DMS53 treated with DMSO at 0.1 percent for 48 hours (cell line): Measurements from ENCODE around the gene FAM124A.

Experiments
- DNase-seq: peaks from one replicate; lab custom pipeline; 2025; ENCODE audit not compliant: unreplicated experiment; lab: John Stamatoyannopoulos, UW

The FAM124A gene

DNA sequence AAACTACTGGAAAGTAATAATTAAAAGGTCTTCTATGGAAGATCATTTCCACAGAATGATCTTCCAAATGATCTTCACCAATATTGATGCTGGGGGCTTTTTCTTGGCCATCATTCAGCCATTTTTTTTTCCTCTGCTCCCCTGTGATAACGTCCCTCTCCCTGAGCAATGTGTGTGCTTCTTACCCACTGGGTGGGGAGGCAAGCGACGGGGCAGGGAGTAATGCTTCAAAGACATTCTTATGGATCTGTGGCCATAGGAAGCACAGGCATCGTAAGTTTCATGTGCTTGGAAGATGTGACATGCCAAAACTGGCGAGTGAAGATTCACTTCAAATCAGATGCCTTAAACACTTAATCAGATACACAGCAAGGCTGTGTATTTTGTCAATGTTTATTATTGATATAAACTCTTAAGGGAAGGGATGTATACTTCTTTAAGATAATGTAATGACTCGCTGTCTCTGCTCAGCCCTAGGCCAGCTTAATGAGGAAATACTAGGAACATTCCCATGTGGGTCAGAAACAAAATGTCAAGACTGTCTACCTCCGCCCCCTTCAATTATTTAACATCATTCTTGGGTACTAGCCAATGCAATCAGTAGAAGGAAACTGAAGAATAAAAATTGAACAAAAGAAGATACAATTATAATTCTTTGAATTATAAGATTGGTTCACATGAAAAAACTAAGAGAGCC lies 83.2 kb downstream of the FAM124A start:
- no peak for DNase-seq

DNA sequence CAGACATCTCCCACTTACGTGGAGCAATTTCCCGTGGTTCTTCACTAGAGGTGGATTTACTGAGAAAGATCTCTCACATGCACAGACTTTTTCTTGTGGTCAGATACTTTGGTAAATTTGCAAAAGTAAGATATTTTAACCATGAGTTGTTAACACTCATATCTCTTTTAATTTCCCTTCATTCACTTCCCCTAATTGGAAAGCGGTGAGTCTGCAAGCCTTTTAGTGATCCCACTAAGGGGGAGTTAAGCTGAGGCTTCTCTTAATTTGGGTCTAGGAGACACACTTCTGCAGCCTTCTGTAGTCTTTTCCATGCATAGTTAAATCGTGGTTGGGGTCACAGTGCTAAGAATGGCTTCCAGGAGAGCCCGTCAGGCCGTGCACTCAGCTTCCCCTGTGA lies 86.6 kb downstream of the FAM124A start:
- no peak for DNase-seq

DNA sequence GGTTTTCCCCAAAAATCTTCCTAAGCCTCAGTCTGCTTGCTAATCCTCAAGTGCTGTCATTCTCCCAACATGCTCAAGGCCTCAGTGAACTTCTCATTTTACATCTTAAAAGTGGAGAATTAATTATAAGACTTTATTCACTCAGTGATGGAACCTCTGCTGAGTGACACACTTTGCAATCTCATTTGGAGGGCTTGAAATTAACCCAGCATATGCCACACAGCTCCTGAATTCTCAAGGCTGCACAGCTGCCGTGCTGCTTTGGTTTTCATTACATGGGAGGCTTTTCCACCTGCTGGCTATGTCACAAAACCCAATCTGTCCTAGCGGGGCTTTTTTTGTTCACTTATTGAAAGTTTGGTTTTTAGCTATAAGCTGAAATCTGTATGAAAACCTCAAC lies 89.0 kb downstream of the FAM124A start:
- no peak for DNase-seq

DNA sequence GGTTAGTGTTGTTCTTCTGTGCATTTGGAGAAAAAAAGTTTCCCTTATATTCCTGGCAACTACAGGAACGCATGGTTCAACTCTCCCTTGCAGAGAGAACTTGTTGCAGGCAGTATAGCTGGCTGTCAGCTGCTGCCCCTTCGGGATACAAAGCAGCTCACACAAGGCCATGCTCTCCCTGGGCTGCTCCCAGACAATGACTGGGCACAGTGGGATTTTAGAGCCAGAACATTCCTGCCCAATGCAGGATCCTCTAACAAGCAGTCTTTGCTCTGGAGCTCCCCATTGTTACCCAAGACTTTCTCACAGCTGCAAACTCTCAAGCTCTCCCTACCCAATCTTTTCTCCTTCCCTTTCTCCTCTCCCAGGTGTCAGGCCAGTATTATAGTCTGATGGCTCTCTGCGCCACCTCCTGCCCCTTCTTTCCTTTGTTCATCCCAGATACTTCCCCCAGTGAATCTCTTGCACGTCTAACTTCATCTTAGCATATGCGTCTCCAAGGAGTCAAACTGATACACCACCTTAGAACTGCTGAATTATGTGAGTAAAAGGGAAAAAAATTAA lies 89.8 kb downstream of the FAM124A start:
- DNase-seq, result no peak

DNA sequence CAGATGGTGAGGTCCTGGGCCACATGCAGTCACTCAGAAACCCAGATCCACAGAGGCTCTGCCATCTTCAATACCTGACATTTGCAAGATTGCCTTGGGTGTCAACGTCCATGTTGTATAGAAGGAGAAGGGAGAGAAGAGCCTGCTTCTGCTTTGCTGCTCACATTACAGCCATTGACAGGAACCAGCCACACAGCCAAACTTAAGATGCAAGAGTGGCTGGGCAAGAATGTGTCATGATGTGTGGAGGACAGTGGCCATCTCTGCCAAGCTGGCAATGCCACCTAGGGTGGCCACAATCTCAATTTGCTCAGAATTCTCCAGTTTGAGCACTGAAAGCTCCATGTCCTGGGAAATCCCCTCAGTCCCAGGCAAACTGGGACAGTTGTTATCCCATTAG lies 91.4 kb downstream of the FAM124A start:
- no peak for DNase-seq

DNA sequence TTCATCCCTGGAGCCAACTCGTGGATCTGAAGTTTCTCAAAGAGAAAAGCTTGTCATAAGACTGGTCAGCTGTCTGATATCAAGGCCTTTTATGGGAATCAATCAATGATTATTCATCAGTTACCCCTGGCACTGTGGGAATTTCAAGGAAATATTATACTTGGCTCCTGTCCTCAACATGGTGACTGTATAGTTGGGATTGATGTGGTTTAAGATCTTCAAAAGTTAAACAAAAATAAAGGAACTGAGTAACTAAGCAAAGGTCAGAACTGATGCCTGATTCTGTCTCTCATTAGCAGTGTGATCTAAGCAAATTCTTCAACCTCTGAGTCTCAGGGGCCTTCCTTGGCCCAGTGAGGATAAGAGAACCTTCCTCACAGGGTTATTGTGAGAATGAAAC lies 95.1 kb downstream of the FAM124A start:
- DNase-seq, result no peak

DNA sequence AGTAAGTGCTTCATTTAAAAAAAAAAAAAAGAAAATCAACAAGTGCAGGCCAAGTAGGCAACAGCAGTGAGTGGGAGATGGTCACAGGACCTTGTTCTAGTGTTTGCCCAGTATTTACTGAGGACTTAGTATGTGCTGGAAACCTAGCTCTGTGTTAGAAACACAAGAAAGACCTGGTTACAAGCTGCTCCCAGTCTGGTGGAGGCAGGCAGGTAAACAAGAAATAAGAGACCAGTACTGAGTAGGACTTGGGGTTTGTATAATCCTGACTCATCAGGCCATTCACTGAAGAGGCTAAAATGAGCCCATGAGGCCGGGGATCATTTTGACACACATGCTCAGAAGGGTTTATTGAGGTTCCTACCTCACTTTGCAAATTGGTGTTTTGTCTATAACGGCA lies 95.8 kb downstream of the FAM124A start:
- DNase-seq, result no peak

DNA sequence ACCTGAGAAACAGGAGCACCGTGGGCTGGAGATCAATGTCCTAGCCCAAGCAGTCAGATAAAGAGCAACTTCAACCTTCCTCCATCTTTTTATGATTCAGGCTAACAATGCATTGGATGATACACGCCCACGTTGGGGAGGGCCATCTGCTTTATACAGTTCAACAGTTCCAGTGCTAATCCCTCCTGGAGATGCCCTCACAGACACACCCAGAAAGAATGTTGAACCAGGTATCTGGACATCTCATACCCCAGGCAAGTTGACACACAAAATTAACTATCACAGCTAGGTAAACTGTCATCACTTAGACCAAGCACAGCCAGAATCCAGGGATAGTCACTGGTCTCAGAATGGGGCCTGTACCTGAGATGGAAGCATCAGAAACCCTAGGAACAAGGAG lies 96.7 kb downstream of the FAM124A start:
- DNase-seq, result no peak

DNA sequence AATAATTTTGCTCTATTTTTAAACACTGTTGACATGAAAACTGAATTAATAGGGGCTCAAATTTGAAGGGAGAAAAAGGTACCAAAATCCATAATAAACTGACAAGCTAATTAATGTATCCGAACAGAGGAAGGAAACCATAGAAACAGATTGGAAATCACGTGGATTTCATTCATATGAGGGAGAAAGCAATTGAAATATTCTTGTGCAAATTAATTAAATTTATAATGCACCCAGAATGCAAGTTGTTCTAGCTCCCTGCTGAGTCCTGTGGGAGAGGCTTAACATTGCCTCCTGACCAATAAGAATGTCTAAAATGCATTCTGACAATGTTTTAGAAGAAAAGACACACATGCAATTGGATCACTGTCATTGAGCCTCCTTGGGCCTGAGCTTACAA lies 99.6 kb downstream of the FAM124A start:
- DNase-seq, result no peak

DNA sequence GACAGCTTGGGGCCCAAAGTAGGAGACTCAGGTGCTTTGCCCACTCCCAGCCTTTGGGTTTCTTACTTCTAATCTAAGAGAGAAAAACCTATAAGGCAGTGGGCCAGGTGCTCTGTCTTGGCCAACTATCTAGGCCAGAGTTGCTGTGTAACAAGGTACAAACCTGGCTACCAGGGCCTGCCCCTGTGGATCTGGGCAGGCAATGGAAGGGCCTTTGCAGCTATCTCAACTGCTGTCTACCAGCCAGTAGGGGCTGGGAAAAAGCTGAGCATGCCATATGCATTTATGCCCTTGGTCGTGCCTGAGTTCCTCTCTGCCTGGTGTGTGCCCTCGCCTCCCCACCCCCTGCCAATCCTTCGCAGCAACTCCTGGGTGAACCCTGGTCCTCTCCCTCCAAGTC lies 100.6 kb downstream of the FAM124A start:
- DNase-seq, result no peak

DNA sequence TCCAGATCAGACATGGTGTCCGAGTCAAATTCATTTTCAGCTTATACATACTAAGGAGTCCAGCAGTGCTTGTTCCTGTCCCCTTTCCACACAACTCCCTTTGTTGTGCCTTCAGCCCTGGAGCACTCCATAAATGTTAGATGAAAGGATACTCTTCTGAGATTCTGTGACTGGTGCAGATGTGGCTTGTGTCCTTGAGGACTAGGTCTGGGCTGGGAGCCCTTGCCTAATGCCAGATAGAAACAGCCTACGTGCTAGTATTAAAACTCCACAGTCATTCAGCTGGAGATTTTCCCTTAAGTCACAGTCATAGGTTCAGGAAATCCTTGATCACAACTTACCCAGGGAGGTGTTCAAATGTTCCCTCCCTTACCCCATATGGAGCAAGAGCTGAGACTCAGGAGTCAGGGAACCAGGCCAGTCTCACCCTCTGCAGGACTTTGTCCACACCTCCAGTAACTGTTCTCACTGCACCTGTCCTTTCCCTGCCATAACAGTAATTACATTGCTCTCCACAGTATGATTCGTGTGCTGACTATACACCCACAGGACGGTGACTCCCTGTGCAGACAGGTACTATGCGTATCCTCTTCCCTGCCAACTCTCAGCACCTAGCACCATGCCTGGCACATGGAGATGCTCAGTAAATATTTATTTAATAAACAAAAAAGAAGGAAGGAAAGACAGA lies 101.8 kb downstream of the FAM124A start:
- no peak for DNase-seq

DNA sequence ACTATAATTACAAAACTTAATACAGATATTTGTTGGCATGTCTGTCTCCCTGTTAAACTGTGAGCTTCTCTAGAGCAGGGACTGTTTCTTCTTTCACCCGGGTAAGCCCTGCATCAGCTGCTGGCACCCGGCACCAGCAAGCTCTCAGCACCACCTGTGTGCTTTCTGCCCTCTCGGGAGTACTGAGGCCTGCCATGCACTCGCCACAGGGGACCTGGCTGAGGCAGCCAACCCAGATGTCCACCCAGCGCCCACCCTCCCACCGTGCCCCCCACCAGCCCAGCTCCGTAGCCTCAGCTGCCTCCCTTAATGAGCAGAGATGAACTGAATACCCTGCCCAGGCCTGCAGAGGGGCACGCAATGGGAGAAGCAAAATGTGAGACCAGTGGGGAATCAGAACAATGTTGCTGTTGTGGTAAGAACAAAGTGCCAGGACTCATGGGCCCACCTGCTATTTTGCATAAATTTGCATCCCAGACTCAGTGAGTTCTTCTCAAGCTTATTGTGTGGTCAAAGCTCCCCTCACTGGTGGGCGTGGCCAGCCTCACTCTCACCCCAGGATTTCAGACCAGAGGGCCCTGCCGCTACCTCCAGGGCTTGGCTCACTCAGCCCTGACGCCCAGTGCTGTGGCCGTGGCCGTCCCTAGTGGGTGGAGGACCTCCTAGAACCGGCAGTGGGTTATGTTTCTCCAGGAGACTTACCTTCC lies 102.7 kb downstream of the FAM124A start:
- no peak for DNase-seq

DNA sequence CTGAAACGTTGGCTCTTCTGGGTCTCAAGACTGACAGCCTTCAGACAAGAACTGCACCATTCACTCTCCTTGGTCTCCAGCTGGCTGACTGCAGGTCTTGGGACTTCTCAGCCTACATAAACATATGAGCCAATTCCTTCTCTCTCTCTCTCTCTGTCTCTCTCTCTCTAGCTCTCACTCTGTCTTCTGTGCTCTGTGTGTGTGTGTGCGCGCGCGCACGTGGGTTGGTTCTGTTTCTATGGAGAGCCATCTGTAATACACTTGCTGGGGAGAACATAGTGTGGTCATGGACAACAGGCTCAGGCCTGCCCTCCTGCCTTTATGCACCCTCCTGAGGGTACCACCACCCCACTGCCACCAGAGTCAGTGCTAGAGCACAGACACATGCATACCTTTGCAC lies 103.6 kb downstream of the FAM124A start:
- DNase-seq, result no peak

DNA sequence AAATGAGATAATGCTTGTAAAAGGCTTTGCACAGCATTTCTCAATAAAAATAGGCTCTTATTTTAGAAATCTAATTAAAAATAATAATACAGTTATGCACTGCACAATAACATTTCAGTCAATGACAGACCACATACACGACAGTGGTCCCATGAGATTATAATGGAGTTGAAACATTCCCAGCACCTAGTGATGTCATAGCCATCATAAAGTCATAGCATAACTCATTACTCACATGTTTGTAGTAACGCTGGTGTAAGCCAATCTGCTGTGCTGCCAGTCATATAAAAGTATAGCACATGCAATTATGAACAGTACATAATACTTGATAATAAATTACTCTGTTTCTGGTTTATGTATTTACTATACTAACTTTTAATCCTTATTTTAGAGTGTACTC lies 104.6 kb downstream of the FAM124A start:
- DNase-seq, result no peak

DNA sequence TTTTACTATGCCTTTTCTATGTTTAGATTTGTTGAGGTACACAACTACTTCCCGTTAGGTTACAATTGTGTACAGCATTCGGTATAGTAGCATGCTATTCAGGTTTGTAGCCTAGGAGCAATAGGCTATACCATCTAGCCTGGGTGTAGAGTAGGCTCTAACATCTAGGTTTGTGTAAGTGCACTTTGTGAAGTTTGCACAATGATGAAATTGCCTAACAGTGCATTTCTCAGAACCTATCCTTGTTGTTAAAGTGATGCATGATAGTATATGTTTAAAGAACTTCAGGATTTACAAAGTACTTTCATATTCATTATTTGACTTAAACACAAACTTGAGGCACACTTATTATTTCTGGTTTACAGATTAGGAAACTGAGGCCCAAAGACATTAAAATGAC lies 105.8 kb downstream of the FAM124A start:
- DNase-seq, result no peak

DNA sequence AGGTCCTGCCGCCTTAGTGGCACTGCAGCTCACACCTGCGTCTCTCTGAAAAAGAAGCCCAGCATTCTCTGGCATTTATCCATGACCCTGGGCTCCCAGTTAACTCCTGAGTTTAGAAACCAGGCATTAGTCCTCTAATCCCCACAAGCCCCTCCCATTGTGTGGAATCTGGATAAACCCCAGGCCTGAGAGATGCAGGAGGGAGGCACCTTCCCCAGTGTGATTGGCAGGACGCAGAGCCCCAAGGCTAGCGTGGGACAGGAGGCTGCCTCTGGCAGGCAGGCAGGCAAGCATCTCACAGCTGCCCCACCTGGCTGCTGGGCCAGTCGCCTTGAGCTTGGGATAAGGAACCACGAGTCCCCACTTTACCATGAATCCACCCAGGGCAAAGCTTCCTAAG lies 106.3 kb downstream of the FAM124A start:
- no peak for DNase-seq

DNA sequence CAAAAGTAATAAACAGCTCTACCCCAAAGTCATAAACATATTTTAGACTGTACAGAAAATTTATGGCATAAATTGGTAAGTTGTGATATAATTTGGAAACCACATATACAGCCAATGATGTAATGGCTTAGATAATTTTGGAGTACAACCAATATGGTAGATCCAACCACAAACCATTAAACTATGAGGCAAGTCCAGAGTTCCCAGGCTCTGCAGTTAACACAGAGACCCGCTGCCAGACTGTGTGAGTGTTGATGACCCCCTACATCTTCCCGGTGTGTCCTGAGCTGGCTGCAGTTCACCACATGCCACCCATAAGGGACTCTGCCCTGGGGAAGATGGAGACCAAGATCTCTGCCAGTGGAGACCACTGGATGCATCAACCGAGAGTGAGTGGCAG lies 107.4 kb downstream of the FAM124A start:
- DNase-seq, result no peak

DNA sequence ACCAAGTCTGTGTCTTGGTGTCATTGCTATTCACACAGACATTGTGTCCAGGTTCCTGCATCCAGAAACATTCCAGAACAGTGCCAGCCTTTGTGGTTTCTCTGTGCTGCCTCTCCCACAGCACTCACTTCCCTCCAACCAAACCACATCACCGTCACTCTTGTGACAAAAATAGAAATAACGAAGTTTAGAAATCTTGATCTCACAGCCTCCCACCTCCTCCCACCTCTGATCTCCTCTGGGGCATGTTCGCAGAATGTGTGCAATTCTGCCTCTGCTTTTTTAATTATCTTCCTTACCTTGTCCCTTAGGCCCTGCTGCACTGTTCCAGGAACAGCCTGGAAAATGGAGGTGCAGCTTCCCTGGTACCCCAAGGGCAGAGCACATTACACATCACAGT lies 108.6 kb downstream of the FAM124A start:
- no peak for DNase-seq

DNA sequence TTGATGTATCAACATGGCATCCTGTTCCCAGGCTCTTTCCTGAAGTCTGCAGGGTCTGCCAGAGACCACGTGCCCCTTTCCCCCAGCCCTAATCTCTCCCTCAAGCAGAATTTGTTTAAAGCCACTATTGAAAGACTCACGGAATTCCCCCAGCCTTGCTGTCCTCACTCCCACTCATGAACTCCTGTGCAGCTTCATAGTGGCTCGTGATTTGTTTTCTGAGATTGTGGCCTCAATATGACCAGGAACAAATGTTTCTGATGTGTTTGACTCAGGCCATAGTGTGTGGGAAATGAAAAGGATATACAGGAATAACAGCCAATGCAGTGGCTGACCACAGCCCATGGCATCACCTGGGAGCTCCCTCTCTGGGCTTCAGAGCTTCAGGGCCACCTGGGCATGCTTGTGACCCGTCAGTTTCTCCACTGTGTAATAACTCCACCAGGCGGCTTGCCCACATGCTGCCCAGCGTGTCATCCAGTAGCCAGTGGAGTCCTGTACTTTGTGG lies 109.2 kb downstream of the FAM124A start:
- DNase-seq, result no peak

DNA sequence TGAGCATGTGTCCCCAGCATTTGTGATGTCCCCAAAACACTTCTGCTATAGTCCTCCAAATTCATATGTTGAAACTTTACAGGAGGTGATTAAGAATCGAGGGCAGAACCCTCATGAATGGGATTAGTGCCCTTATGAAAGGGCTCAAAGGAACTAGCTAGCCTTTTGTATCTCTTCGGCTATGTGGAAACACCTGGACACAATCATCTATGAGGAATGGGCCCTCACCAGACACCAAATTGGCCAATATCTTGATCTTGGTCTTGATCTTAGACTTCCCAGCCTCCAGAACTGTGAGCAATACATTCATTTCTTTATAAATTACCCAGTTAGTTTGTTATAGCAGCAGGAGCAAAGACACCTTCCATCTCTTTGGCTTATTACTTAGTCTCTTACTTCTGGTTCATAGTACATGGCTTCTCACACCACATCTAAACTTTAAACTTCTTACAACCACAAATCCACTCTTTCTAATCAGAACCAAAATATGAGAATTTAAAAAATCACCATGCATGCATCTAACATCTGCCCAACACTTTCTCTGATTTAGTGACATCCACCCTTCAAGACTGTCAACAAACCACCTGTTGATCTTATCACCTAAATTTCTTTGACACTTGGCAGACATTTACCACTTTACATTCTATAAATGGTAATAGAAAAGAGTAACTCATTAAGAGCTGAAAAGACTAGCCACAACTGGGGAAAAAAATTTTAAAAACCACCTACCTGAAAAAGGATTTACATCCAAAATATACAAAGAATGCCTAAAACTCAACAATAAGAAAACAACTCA lies 110.6 kb downstream of the FAM124A start:
- no peak for DNase-seq

DNA sequence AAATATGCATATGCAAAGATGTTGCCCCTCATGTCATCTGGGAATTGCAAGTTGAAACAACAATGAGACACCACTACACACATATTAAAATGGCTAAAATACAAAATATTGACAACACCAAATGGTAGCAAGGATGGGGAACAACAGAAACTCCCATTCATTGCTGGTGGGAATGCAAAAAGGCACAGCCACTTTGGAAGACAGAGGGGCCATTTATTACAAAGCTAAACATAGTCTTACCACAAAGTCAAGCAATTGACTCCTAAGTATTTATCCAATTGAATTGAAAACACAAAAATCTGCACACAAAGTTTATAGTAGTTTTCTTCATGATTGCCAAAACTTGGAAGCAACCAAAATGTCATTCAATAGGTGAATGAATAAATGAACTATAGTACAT lies 111.2 kb downstream of the FAM124A start:
- DNase-seq, result no peak
